Measurements from ENCODE around the gene USP47. TPM values are rescaled to one million over a fixed set of nuclear protein-coding genes. Genes with fewer than 3 reads are reported as not detected.
A peak's percentile ranks its signal among the peaks of the same experiment; 100 is the strongest.

USP47 gene
- total RNA-seq, 1 donor from 2014 or later, result 71.7 TPM

DNA sequence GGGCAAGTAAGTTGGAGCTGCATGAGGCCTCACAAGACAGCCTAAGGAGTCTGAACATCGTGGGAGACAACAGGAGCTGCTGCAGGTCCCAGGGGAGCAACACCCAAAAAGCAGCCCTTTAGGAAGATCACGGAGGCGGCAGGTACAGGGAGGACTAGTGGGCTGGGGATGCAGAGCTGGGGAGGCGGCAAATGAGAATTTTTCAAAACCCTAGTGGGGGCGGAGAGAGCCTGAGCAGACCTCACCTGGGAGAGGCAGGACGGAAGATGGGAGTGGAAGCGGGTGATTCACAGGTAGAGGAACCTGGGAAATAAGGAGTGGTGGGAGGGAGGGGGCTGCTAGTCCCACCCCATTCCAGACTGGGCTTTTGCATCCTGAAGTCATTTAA is 124.6 kb downstream of the USP47 start:
- Histone ChIP-seq H3F3A (ENCODE audit: low read depth) (no peaks in the 10 kb centered on the region), H4K20me1 (ENCODE audit: low read depth) (no peaks in the 10 kb centered on the region), H3K4me3 (no peak overlapping the region), H3K27ac (no peak overlapping the region), H3K27me3 (no peaks in the 10 kb centered on the region), H2AFZ (replicated peaks) (no peak overlapping the region), H3K4me1 (peaks cover 11% of the 10 kb centered on the region), H3K36me3 (no peaks in the 10 kb centered on the region), H3K9ac (no peak overlapping the region), H3K9me3 (ENCODE audit: low read depth) (no peaks in the 10 kb centered on the region), H3K79me2 (ENCODE audit: low read depth) (no peaks in the 10 kb centered on the region), H3K4me2 (no peak overlapping the region)
- H3K9me3 Mint-ChIP-seq, result no peaks in the 10 kb centered on the region
- no peak for TF ChIP-seq EZH2phosphoT487 (IDR thresholded peaks at IDR 0.05)
- TF ChIP-seq EZH2 (IDR thresholded peaks at IDR 0.05), result no peak
- peak overlapping the region; percentile 18 for H3K27ac Mint-ChIP-seq
- H3K4me1 Mint-ChIP-seq, result peaks cover 41% of the 10 kb centered on the region
- H3K4me3 Mint-ChIP-seq, result no peak overlapping the region
- H3K27me3 Mint-ChIP-seq (ENCODE audit: insufficient read depth, low read depth), result peaks cover 6% of the 10 kb centered on the region
- DNase-seq (ENCODE audit: low spot score), result no peak
- peaks cover 19% of the 10 kb centered on the region for H3K36me3 Mint-ChIP-seq

DNA sequence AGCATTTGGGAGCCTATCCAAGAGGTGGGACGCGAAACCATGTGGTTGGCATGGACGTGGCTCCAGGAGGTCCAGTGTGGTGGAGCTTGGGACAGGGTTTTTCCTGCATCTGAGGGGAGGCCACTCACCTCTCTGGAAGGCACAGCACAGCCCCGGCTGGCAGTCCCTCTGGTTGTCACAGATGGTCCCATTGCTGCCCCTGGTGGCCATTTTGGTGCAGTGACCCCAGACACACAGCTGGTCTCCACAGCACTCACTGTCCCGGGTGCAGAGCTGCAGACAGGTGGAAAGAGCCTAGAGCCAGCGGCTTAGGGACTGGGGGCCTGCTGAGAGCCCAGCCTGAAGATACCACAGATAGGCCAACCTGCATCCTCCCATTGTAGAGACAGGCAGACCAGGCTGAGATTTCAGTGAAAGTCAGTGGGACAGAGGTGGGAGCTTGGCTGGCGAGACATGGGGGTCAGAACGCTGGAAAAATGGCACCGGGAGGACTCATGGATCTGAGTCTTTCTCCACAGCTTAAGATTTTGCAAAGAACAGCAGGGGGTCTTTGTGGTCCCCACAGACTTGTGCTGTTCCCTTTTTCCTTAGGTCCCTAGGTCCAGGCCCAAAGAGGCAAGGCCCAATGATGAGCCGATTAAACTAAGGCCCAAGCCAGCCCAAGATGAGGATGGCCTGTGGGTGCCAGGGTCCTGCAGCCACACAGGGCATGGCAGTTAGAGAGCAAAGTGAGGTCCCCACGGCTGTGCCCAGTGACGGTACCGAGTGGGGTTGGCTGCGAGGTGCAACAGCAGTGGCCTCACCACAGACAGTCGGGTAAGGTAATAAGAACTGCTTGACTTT is 125.3 kb downstream of the USP47 start:
- Histone ChIP-seq H3K4me3 (no peak overlapping the region), H3K4me2 (no peak overlapping the region), H3K27me3 (no peaks in the 10 kb centered on the region), H3K36me3 (no peaks in the 10 kb centered on the region), H4K20me1 (ENCODE audit: low read depth) (no peaks in the 10 kb centered on the region), H3K9me3 (ENCODE audit: low read depth) (no peaks in the 10 kb centered on the region), H3K4me1 (peaks cover 14% of the 10 kb centered on the region), H3K27ac (no peak overlapping the region), H3F3A (ENCODE audit: low read depth) (no peaks in the 10 kb centered on the region), H3K79me2 (ENCODE audit: low read depth) (no peaks in the 10 kb centered on the region), H2AFZ (replicated peaks) (no peak overlapping the region), H3K9ac (no peak overlapping the region)
- no peak overlapping the region for H3K4me3 Mint-ChIP-seq
- peak; percentile 88 for DNase-seq (ENCODE audit: low spot score)
- peaks cover 6% of the 10 kb centered on the region for H3K27me3 Mint-ChIP-seq (ENCODE audit: insufficient read depth, low read depth)
- H3K36me3 Mint-ChIP-seq, result peaks cover 18% of the 10 kb centered on the region
- H3K27ac Mint-ChIP-seq, result peak overlapping the region; percentile 46
- TF ChIP-seq, protein P1, sequence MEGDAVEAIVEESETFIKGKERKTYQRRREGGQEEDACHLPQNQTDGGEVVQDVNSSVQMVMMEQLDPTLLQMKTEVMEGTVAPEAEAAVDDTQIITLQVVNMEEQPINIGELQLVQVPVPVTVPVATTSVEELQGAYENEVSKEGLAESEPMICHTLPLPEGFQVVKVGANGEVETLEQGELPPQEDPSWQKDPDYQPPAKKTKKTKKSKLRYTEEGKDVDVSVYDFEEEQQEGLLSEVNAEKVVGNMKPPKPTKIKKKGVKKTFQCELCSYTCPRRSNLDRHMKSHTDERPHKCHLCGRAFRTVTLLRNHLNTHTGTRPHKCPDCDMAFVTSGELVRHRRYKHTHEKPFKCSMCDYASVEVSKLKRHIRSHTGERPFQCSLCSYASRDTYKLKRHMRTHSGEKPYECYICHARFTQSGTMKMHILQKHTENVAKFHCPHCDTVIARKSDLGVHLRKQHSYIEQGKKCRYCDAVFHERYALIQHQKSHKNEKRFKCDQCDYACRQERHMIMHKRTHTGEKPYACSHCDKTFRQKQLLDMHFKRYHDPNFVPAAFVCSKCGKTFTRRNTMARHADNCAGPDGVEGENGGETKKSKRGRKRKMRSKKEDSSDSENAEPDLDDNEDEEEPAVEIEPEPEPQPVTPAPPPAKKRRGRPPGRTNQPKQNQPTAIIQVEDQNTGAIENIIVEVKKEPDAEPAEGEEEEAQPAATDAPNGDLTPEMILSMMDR (IDR thresholded peaks at IDR 0.05), result peak; percentile 81
- no peak for TF ChIP-seq EZH2 (IDR thresholded peaks at IDR 0.05)
- no peaks in the 10 kb centered on the region for H3K9me3 Mint-ChIP-seq
- peaks cover 48% of the 10 kb centered on the region for H3K4me1 Mint-ChIP-seq

DNA sequence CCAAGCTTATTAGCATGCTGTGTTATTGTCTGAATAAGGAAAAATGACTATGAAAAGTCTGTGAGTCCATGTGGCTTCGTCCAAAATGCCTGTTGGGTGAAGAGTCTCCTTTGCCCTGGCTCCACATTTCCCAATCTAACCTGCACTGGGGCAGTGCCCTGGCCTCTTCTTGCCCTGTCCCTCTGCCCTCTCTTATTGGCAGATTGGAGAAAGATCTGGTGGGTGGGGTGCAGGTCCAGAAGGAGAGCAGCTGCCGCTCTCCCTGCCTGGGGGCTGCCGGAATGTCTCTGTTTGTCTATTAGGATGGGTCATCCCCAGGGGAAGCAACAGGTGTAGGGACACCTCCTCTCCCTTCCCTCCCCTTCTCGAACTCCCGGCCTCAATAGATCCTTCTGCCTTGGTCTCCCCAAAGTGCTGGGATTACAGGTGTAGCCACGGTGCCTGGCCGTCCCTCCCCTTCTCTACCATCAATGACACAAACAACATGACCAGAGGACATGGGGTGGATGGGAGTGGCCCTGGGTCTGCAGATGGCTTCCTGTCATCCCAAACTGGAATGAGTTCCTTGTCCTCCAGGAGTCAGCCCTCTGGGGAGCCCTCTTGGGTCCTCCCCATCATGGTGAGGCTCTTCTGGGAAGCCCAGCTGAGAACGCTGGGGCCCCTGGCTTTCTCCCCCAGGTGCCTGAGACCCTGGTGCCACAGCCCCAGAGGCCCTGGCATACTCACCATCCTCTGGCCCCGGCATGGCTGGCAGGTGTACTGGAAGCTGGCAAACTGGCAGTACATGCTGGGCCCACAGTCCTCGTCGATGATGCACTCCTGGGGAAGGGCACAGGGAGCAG is 126.1 kb downstream of the USP47 start:
- no peak overlapping the region for H3K4me3 Mint-ChIP-seq
- Histone ChIP-seq H3K27ac (no peak overlapping the region), H3K79me2 (ENCODE audit: low read depth) (no peaks in the 10 kb centered on the region), H3K27me3 (no peaks in the 10 kb centered on the region), H3K9ac (no peak overlapping the region), H3K36me3 (no peaks in the 10 kb centered on the region), H4K20me1 (ENCODE audit: low read depth) (no peaks in the 10 kb centered on the region), H3F3A (ENCODE audit: low read depth) (no peaks in the 10 kb centered on the region), H3K4me1 (peaks cover 22% of the 10 kb centered on the region), H2AFZ (replicated peaks) (no peak overlapping the region), H3K9me3 (ENCODE audit: low read depth) (no peaks in the 10 kb centered on the region), H3K4me3 (no peak overlapping the region), H3K4me2 (no peak overlapping the region)
- peaks cover 56% of the 10 kb centered on the region for H3K4me1 Mint-ChIP-seq
- TF ChIP-seq EZH2 (IDR thresholded peaks at IDR 0.05) (no peak), EZH2phosphoT487 (IDR thresholded peaks at IDR 0.05) (no peak)
- TF ChIP-seq, protein P1 (IDR thresholded peaks at IDR 0.05), result no peak
- no peak overlapping the region for H3K27ac Mint-ChIP-seq
- H3K27me3 Mint-ChIP-seq (ENCODE audit: insufficient read depth, low read depth), result peaks cover 6% of the 10 kb centered on the region
- DNase-seq (ENCODE audit: low spot score), result no peak
- no peaks in the 10 kb centered on the region for H3K9me3 Mint-ChIP-seq
- H3K36me3 Mint-ChIP-seq, result peaks cover 12% of the 10 kb centered on the region

Data from neural progenitor cell (in vitro differentiated cells).